ENCODE results near the gene P2RX6.

GRCh38 chr22:21000207-21000986 is 14.6 kb upstream of the P2RX6 start:
- TF ChIP-seq POLR2A (IDR thresholded peaks at IDR 0.05) (no peak), POLR2AphosphoS5 (IDR thresholded peaks at IDR 0.05) (no peak)
- TF ChIP-seq, protein P1, sequence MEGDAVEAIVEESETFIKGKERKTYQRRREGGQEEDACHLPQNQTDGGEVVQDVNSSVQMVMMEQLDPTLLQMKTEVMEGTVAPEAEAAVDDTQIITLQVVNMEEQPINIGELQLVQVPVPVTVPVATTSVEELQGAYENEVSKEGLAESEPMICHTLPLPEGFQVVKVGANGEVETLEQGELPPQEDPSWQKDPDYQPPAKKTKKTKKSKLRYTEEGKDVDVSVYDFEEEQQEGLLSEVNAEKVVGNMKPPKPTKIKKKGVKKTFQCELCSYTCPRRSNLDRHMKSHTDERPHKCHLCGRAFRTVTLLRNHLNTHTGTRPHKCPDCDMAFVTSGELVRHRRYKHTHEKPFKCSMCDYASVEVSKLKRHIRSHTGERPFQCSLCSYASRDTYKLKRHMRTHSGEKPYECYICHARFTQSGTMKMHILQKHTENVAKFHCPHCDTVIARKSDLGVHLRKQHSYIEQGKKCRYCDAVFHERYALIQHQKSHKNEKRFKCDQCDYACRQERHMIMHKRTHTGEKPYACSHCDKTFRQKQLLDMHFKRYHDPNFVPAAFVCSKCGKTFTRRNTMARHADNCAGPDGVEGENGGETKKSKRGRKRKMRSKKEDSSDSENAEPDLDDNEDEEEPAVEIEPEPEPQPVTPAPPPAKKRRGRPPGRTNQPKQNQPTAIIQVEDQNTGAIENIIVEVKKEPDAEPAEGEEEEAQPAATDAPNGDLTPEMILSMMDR (IDR thresholded peaks at IDR 0.05) = no peak
